BJ (cell line): ENCODE results near the gene RETREG3. TPM values are rescaled to one million over a fixed set of nuclear protein-coding genes. Genes with fewer than 3 reads are reported as not detected.

Experiments used
- CTCF ChIA-PET: fragments of 350-600 bp; formaldehyde crosslinking; extraction: SDS; loops from one replicate; lab custom pipeline; 2021; ENCODE audit warnings: antibody characterized with exemption, inconsistent platforms; lab: Yijun Ruan, JAX
- POLR2A ChIA-PET: fragments of 300-600 bp; sonication (Branson Sonifier 250); formaldehyde crosslinking; extraction: SDS; loops from one replicate; lab custom pipeline; 2021; ENCODE audit warnings: antibody characterized with exemption; lab: Charles Lee
- DNase-seq: peaks from one replicate; pipeline ENCODE4 v3.0.0-alpha.2; 2011; ENCODE audit warnings: low read depth
- H3K27me3 ChIP-seq: 2 replicates; pipeline ENCODE4 v1.6.0; 2011; ENCODE audit warnings: low read length; ENCODE audit not compliant: control insufficient read depth, insufficient read depth
- H3K36me3 ChIP-seq: 2 replicates; pipeline ENCODE4 v1.5.1; 2011; ENCODE audit warnings: low read length; ENCODE audit not compliant: control insufficient read depth, insufficient read depth
- H3K4me3 ChIP-seq: 2 replicates; pipeline ENCODE4 v1.5.1; 2011; ENCODE audit warnings: low read depth, mild to moderate bottlenecking, control low read depth, low read length
- CTCF ChIP-seq: IDR thresholded peaks from 2 replicates; pipeline ENCODE4 v1.5.1; 2011; ENCODE audit warnings: low read depth, mild to moderate bottlenecking, control low read depth, inconsistent platforms, low read length, moderate library complexity; ENCODE audit not compliant: insufficient read depth
- polyA plus RNA-seq: library from polyadenylated mRNA; depleted of rRNA; stranded (reverse); fragments of >200 nt; gene quantifications from 2 replicates; pipeline ENCODE4 v1.2.3, GENCODE V29; 2011; rRNA removed

RETREG3 gene
- polyA plus RNA-seq, 1 experiment = 54.4 TPM

- H3K36me3 ChIP-seq = no peaks in the 10 kb centered on the region
- ChIA-PET POLR2A (no interaction called here), CTCF (interaction anchor here (0.6 to 2.0 kb wide), 7 partner anchors 10 to 243 kb away, joined by 3 to 8 read pairs (median 3); no protein-coding TSS in a partner anchor)
- DNase-seq = no peak
- TF ChIP-seq CTCF = no peak
- no peak overlapping the region for H3K4me3 ChIP-seq
- H3K27me3 ChIP-seq = no peaks in the 10 kb centered on the region
These were observed 78.2 kb downstream of the RETREG3 start for GRCh38 chr17:42530952-42531454.

Other genes with a start within 250 kb of the RETREG3 start
- gene STAT3, start 220.9 kb downstream of the RETREG3 start, polyA plus RNA-seq = 62.0 and 74.4 TPM in 2 replicates
- gene CAVIN1, start 186.1 kb downstream of the RETREG3 start, polyA plus RNA-seq = 607 and 734 TPM in 2 replicates
- 22.4 and 37.1 TPM in 2 replicates for gene ATP6V0A1, start 150.5 kb downstream of the RETREG3 start, polyA plus RNA-seq
- 16.3 and 45.3 TPM in 2 replicates for gene NAGLU, start 73.1 kb downstream of the RETREG3 start, polyA plus RNA-seq
- 0.49 and 0.54 TPM in 2 replicates for gene HSD17B1, start 56.5 kb downstream of the RETREG3 start, polyA plus RNA-seq
- gene COASY, start 47.2 kb downstream of the RETREG3 start, polyA plus RNA-seq = 28.6 and 41.5 TPM in 2 replicates
- 40.9 and 50.1 TPM in 2 replicates for gene MLX, start 42.3 kb downstream of the RETREG3 start, polyA plus RNA-seq
- gene PSMC3IP, start 31.6 kb downstream of the RETREG3 start, polyA plus RNA-seq = 3.4 and 5.8 TPM in 2 replicates
- 37.2 and 66.1 TPM in 2 replicates for gene TUBG1, start 309 bp upstream of the RETREG3 start, polyA plus RNA-seq
- 11.4 and 15.1 TPM in 2 replicates for gene TUBG2, start 49.9 kb upstream of the RETREG3 start, polyA plus RNA-seq
- 5.6 and 9.1 TPM in 2 replicates for gene PLEKHH3, start 67.6 kb upstream of the RETREG3 start, polyA plus RNA-seq
- gene CCR10, start 72.5 kb upstream of the RETREG3 start, polyA plus RNA-seq = 0.91 and 2.3 TPM in 2 replicates
- 51.8 and 90.6 TPM in 2 replicates for gene CNTNAP1, start 73.2 kb upstream of the RETREG3 start, polyA plus RNA-seq
- 30.4 and 32.0 TPM in 2 replicates for gene EZH1, start 135.7 kb upstream of the RETREG3 start, polyA plus RNA-seq
- 1.7 and 2.8 TPM in 2 replicates for gene RAMP2, start 151.9 kb upstream of the RETREG3 start, polyA plus RNA-seq
- gene VPS25, start 164.1 kb upstream of the RETREG3 start, polyA plus RNA-seq = 143 and 181 TPM in 2 replicates
- gene WNK4, start 171.2 kb upstream of the RETREG3 start, polyA plus RNA-seq = 2.1 and 2.9 TPM in 2 replicates
- gene COA3, start 189.3 kb upstream of the RETREG3 start, polyA plus RNA-seq = 82.8 and 91.9 TPM in 2 replicates
- gene CNTD1, start 189.5 kb upstream of the RETREG3 start, polyA plus RNA-seq = 0.29 and 0.45 TPM in 2 replicates
- gene BECN1, start 214.9 kb upstream of the RETREG3 start, polyA plus RNA-seq = 118 and 126 TPM in 2 replicates
- 65.7 and 101 TPM in 2 replicates for gene PSME3, start 224.0 kb upstream of the RETREG3 start, polyA plus RNA-seq
- gene AOC2, start 235.2 kb upstream of the RETREG3 start, polyA plus RNA-seq = 0.37 and 0.43 TPM in 2 replicates
- 0.10 and 0.22 TPM in 2 replicates for gene AOC3, start 241.8 kb upstream of the RETREG3 start, polyA plus RNA-seq